ENCODE measurements around the gene PLCH2. TPM values are rescaled to one million over a fixed set of nuclear protein-coding genes. Genes with fewer than 3 reads are reported as not detected.

PLCH2 gene
- polyA plus RNA-seq, 1 of the 3 experiments (the other 2 are of a cell fraction), result 0.08 TPM

- H4K20me1 ChIP-seq (ENCODE audit: insufficient read depth), result no peaks in the 10 kb centered on the region
- H3F3A ChIP-seq (replicated peaks; ENCODE audit: insufficient read depth), result no peaks in the 10 kb centered on the region
- no peaks in the 10 kb centered on the region for H3K9me2 ChIP-seq
- H3K27ac ChIP-seq (ENCODE audit: low read depth in 2 of 2, low read length in 1 of 2), result no peak overlapping the region
- no peaks in the 10 kb centered on the region for H3K27me3 ChIP-seq (ENCODE audit: insufficient read depth)
- TF ChIP-seq RCOR1 (IDR thresholded peaks at IDR 0.05; ENCODE audit: low read length) (no peak), ZBTB33 (IDR thresholded peaks at IDR 0.05; ENCODE audit: borderline replicate concordance, low read depth) (no peak), RXRA (IDR thresholded peaks at IDR 0.05; ENCODE audit: borderline replicate concordance, low read depth) (no peak), REST (IDR thresholded peaks at IDR 0.05; ENCODE audit: low read depth, low read length) (no peak), RFX5 (IDR thresholded peaks at IDR 0.05; ENCODE audit: low read length) (no peak), EP300 (IDR thresholded peaks at IDR 0.05; ENCODE audit: borderline replicate concordance in 1 of 2, low read depth in 1 of 2, low read length in 1 of 2) (no peak), FOSL2 (IDR thresholded peaks at IDR 0.05; ENCODE audit: borderline replicate concordance, low read depth) (no peak), SIN3A (IDR thresholded peaks at IDR 0.05; ENCODE audit: borderline replicate concordance, low read depth, low read length) (no peak), JUND (IDR thresholded peaks at IDR 0.05) (no peak)
- TF ChIP-seq, protein P1, sequence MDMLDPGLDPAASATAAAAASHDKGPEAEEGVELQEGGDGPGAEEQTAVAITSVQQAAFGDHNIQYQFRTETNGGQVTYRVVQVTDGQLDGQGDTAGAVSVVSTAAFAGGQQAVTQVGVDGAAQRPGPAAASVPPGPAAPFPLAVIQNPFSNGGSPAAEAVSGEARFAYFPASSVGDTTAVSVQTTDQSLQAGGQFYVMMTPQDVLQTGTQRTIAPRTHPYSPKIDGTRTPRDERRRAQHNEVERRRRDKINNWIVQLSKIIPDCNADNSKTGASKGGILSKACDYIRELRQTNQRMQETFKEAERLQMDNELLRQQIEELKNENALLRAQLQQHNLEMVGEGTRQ (IDR thresholded peaks at IDR 0.05; ENCODE audit: borderline replicate concordance, low read depth, low read length), result no peak
- no peaks in the 10 kb centered on the region for H3K9me3 ChIP-seq
- H3K79me2 ChIP-seq (ENCODE audit: insufficient read depth), result no peaks in the 10 kb centered on the region
- WGBS (ENCODE audit: low lambda C conversion rate), result 68% methylated on average over 21 of the region's 30 CpGs
- no peak overlapping the region for H2AFZ ChIP-seq (ENCODE audit: low read depth)
- peaks cover 0 to 4% of the 10 kb centered on the region in 2 experiments; a peak in 1 of 4 replicates for H3K4me1 ChIP-seq (ENCODE audit: control insufficient read depth in 1 of 2, insufficient read depth in 2 of 2, low read depth in 1 of 2, low read length in 1 of 2)
- H3K36me3 ChIP-seq (replicated peaks in 1 of 2; ENCODE audit: control insufficient read depth in 1 of 2, insufficient read depth in 2 of 2, low read length in 1 of 2), result no peaks in the 10 kb centered on the region
- H3K9ac ChIP-seq, result no peak overlapping the region
- ChIA-PET POLR2A (no interaction called here), CTCF (interaction anchor here (0.6 to 3.3 kb wide), 5 partner anchors 11 to 870 kb away, joined by 3 to 16 read pairs (median 6); no protein-coding TSS in a partner anchor)
- no peak overlapping the region for H3K4me3 ChIP-seq (ENCODE audit: low read depth in 2 of 2, low read length in 1 of 2)
- no peak overlapping the region for H3K4me2 ChIP-seq
- DNase-seq, result no peak
Observed at GRCh38 chr1:2553871-2554620, 78.0 kb downstream of the PLCH2 start.
